HG02763 (cell line): ENCODE data around the gene RPL12.

Experiments used
- ATAC-seq: cut with Tn5 transposase; IDR thresholded peaks from one replicate; pipeline ENCODE4 v1.9.1; 2021; ENCODE audit warnings: mild to moderate bottlenecking, moderate library complexity; ENCODE audit not compliant: unreplicated experiment

Gene RPL12

GRCh38 chr9:127407492-127407843 is 43.7 kb downstream of the RPL12 start:
- no peak for ATAC-seq

- ATAC-seq, result no peak
These were observed 44.3 kb downstream of the RPL12 start for GRCh38 chr9:127406799-127407491.

GRCh38 chr9:127405344-127406125 is 45.7 kb downstream of the RPL12 start:
- no peak for ATAC-seq

GRCh38 chr9:127404631-127405030 is 46.6 kb downstream of the RPL12 start:
- no peak for ATAC-seq

GRCh38 chr9:127403507-127404192 is 47.6 kb downstream of the RPL12 start:
- no peak for ATAC-seq

- ATAC-seq, result no peak
These were observed 48.7 kb downstream of the RPL12 start for GRCh38 chr9:127402401-127403090.

GRCh38 chr9:127399736-127400269 is 51.4 kb downstream of the RPL12 start:
- no peak for ATAC-seq

- no peak for ATAC-seq
These were observed 52.3 kb downstream of the RPL12 start for GRCh38 chr9:127398715-127399400.

GRCh38 chr9:127398275-127398647 is 52.9 kb downstream of the RPL12 start:
- ATAC-seq, result no peak
